Measurements from ENCODE around the gene SH3GL1.

Gene SH3GL1

GRCh38 chr19:4379383-4380253 lies 20.7 kb downstream of the SH3GL1 start:
- Histone ChIP-seq H3K4me3 (ENCODE audit: low read length) (no peak overlapping the region), H3K27ac (ENCODE audit: low read depth, low read length) (no peak overlapping the region), H3K9me3 (ENCODE audit: insufficient read depth, low read depth, low read length) (no peaks in the 10 kb centered on the region), H3K9ac (ENCODE audit: low read depth, low read length) (no peak overlapping the region), H3K36me3 (ENCODE audit: insufficient read depth, low read length) (peaks cover 5% of the 10 kb centered on the region; the same call in 1 of the 2 replicates), H3K27me3 (ENCODE audit: insufficient read depth, low read length) (no peaks in the 10 kb centered on the region), H3K4me1 (ENCODE audit: insufficient read depth, low read length) (peaks cover 27% of the 10 kb centered on the region)
- WGBS: 90% methylated on average over 20 of the region's 20 CpGs

GRCh38 chr19:4378886-4379285 lies 21.5 kb downstream of the SH3GL1 start:
- Histone ChIP-seq H3K9me3 (ENCODE audit: insufficient read depth, low read depth, low read length) (no peaks in the 10 kb centered on the region), H3K4me3 (ENCODE audit: low read length) (no peak overlapping the region), H3K36me3 (ENCODE audit: insufficient read depth, low read length) (peaks cover 5% of the 10 kb centered on the region; the same call in 1 of the 2 replicates), H3K4me1 (ENCODE audit: insufficient read depth, low read length) (peaks cover 33% of the 10 kb centered on the region), H3K9ac (ENCODE audit: low read depth, low read length) (no peak overlapping the region), H3K27me3 (ENCODE audit: insufficient read depth, low read length) (no peaks in the 10 kb centered on the region), H3K27ac (ENCODE audit: low read depth, low read length) (0 out of 2 replicates have a peak overlapping the region, but pooled peaks have one; percentile 25)
- 95% methylated on average over 11 of the region's 11 CpGs for WGBS

- no peak overlapping the region for H3K4me3 ChIP-seq (ENCODE audit: low read length)
- H3K4me1 ChIP-seq (ENCODE audit: insufficient read depth, low read length): peaks cover 33% of the 10 kb centered on the region
- H3K36me3 ChIP-seq (ENCODE audit: insufficient read depth, low read length): no peaks in the 10 kb centered on the region
- WGBS: 86% methylated on average over 23 of the region's 23 CpGs
- no peak overlapping the region for H3K27ac ChIP-seq (ENCODE audit: low read depth, low read length)
- no peak overlapping the region for H3K9ac ChIP-seq (ENCODE audit: low read depth, low read length)
- no peaks in the 10 kb centered on the region for H3K9me3 ChIP-seq (ENCODE audit: insufficient read depth, low read depth, low read length)
- H3K27me3 ChIP-seq (ENCODE audit: insufficient read depth, low read length): no peaks in the 10 kb centered on the region
Observed at GRCh38 chr19:4376991-4377781, 23.2 kb downstream of the SH3GL1 start.

GRCh38 chr19:4376671-4376990 lies 23.7 kb downstream of the SH3GL1 start:
- no peak overlapping the region for H3K4me3 ChIP-seq (ENCODE audit: low read length)
- H3K27me3 ChIP-seq (ENCODE audit: insufficient read depth, low read length): no peaks in the 10 kb centered on the region
- no peak overlapping the region for H3K27ac ChIP-seq (ENCODE audit: low read depth, low read length)
- WGBS: 58% methylated on average over 10 of the region's 10 CpGs
- no peak overlapping the region for H3K9ac ChIP-seq (ENCODE audit: low read depth, low read length)
- peaks cover 33% of the 10 kb centered on the region for H3K4me1 ChIP-seq (ENCODE audit: insufficient read depth, low read length)
- H3K36me3 ChIP-seq (ENCODE audit: insufficient read depth, low read length): no peaks in the 10 kb centered on the region
- H3K9me3 ChIP-seq (ENCODE audit: insufficient read depth, low read depth, low read length): no peaks in the 10 kb centered on the region

GRCh38 chr19:4376028-4376670 lies 24.2 kb downstream of the SH3GL1 start:
- H3K4me1 ChIP-seq (ENCODE audit: insufficient read depth, low read length): peaks cover 33% of the 10 kb centered on the region
- no peaks in the 10 kb centered on the region for H3K9me3 ChIP-seq (ENCODE audit: insufficient read depth, low read depth, low read length)
- H3K4me3 ChIP-seq (ENCODE audit: low read length): no peak overlapping the region
- H3K9ac ChIP-seq (ENCODE audit: low read depth, low read length): no peak overlapping the region
- H3K36me3 ChIP-seq (ENCODE audit: insufficient read depth, low read length): no peaks in the 10 kb centered on the region
- WGBS: 74% methylated on average over 16 of the region's 16 CpGs
- H3K27me3 ChIP-seq (ENCODE audit: insufficient read depth, low read length): no peaks in the 10 kb centered on the region
- H3K27ac ChIP-seq (ENCODE audit: low read depth, low read length): peak overlapping the region; percentile 82

GRCh38 chr19:4375164-4376027 lies 25.0 kb downstream of the SH3GL1 start:
- no peaks in the 10 kb centered on the region for H3K27me3 ChIP-seq (ENCODE audit: insufficient read depth, low read length)
- no peaks in the 10 kb centered on the region for H3K9me3 ChIP-seq (ENCODE audit: insufficient read depth, low read depth, low read length)
- H3K4me3 ChIP-seq (ENCODE audit: low read length): no peak overlapping the region
- 67% methylated on average over 16 of the region's 16 CpGs for WGBS
- peak overlapping the region; percentile 46 for H3K9ac ChIP-seq (ENCODE audit: low read depth, low read length)
- H3K4me1 ChIP-seq (ENCODE audit: insufficient read depth, low read length): peaks cover 33% of the 10 kb centered on the region
- H3K27ac ChIP-seq (ENCODE audit: low read depth, low read length): peak overlapping the region; percentile 82
- H3K36me3 ChIP-seq (ENCODE audit: insufficient read depth, low read length): no peaks in the 10 kb centered on the region

- peak overlapping the region; percentile 82 for H3K27ac ChIP-seq (ENCODE audit: low read depth, low read length)
- no peaks in the 10 kb centered on the region for H3K27me3 ChIP-seq (ENCODE audit: insufficient read depth, low read length)
- peak overlapping the region; percentile 46 for H3K9ac ChIP-seq (ENCODE audit: low read depth, low read length)
- H3K36me3 ChIP-seq (ENCODE audit: insufficient read depth, low read length): no peaks in the 10 kb centered on the region
- no peak overlapping the region for H3K4me3 ChIP-seq (ENCODE audit: low read length)
- no peaks in the 10 kb centered on the region for H3K9me3 ChIP-seq (ENCODE audit: insufficient read depth, low read depth, low read length)
- peaks cover 39% of the 10 kb centered on the region for H3K4me1 ChIP-seq (ENCODE audit: insufficient read depth, low read length)
- WGBS: 86% methylated on average over 27 of the region's 27 CpGs
Observed at GRCh38 chr19:4374498-4375163, 25.7 kb downstream of the SH3GL1 start.

GRCh38 chr19:4373601-4374497 lies 26.5 kb downstream of the SH3GL1 start:
- Histone ChIP-seq H3K4me3 (ENCODE audit: low read length) (no peak overlapping the region), H3K27ac (ENCODE audit: low read depth, low read length) (peak overlapping the region; percentile 82), H3K36me3 (ENCODE audit: insufficient read depth, low read length) (no peaks in the 10 kb centered on the region), H3K9ac (ENCODE audit: low read depth, low read length) (peak overlapping the region; percentile 46), H3K4me1 (ENCODE audit: insufficient read depth, low read length) (peaks cover 47% of the 10 kb centered on the region), H3K9me3 (ENCODE audit: insufficient read depth, low read depth, low read length) (no peaks in the 10 kb centered on the region), H3K27me3 (ENCODE audit: insufficient read depth, low read length) (no peaks in the 10 kb centered on the region)
- 92% methylated on average over 25 of the region's 25 CpGs for WGBS

- no peak overlapping the region for H3K4me3 ChIP-seq (ENCODE audit: low read length)
- no peaks in the 10 kb centered on the region for H3K27me3 ChIP-seq (ENCODE audit: insufficient read depth, low read length)
- H3K4me1 ChIP-seq (ENCODE audit: insufficient read depth, low read length): peaks cover 51% of the 10 kb centered on the region
- H3K9me3 ChIP-seq (ENCODE audit: insufficient read depth, low read depth, low read length): no peaks in the 10 kb centered on the region
- WGBS: 93% methylated on average over 8 of the region's 8 CpGs
- no peak overlapping the region for H3K9ac ChIP-seq (ENCODE audit: low read depth, low read length)
- H3K27ac ChIP-seq (ENCODE audit: low read depth, low read length): no peak overlapping the region
- no peaks in the 10 kb centered on the region for H3K36me3 ChIP-seq (ENCODE audit: insufficient read depth, low read length)
Observed at GRCh38 chr19:4373013-4373367, 27.4 kb downstream of the SH3GL1 start.

Data from HUES64 (cell line).